OCI-M2 (cell line): ENCODE data around the gene AP1M2.
"Not testable (repeated sequence)": the region's sequence is repeated elsewhere in the genome, so short reads cannot be mapped to it uniquely, and the experiment has no call there.

Experiments
- DNase-seq: peaks from one replicate; lab custom pipeline; 2025; ENCODE audit not compliant: unreplicated experiment; lab: John Stamatoyannopoulos, UW

The AP1M2 gene

GRCh38 chr19:10543059-10543419 lies 44.1 kb downstream of the AP1M2 start:
- no peak for DNase-seq

- not testable (repeated sequence) for DNase-seq
These were observed 48.1 kb downstream of the AP1M2 start for GRCh38 chr19:10539016-10539415.

- DNase-seq: no peak
These were observed 48.7 kb downstream of the AP1M2 start for GRCh38 chr19:10538204-10538983.

- no peak for DNase-seq
These were observed 49.4 kb downstream of the AP1M2 start for GRCh38 chr19:10537668-10538067.

GRCh38 chr19:10535613-10536012 lies 51.5 kb downstream of the AP1M2 start:
- DNase-seq: no peak

GRCh38 chr19:10533646-10534386 lies 53.3 kb downstream of the AP1M2 start:
- DNase-seq: no peak

- DNase-seq: no peak
These were observed 54.7 kb downstream of the AP1M2 start for GRCh38 chr19:10532457-10532856.

- DNase-seq: not testable (repeated sequence)
These were observed 60.2 kb downstream of the AP1M2 start for GRCh38 chr19:10526887-10527286.

GRCh38 chr19:10525636-10526035 lies 61.5 kb downstream of the AP1M2 start:
- no peak for DNase-seq

GRCh38 chr19:10523135-10523636 lies 63.9 kb downstream of the AP1M2 start:
- no peak for DNase-seq
